NCI-H2107 treated with DMSO at 0.1 percent for 48 hours (cell line): Measurements from ENCODE around the gene ARHGAP26.

Source experiments
- DNase-seq: peaks from one replicate; lab custom pipeline; 2025; ENCODE audit not compliant: unreplicated experiment; lab: John Stamatoyannopoulos, UW

Gene ARHGAP26, protein sequence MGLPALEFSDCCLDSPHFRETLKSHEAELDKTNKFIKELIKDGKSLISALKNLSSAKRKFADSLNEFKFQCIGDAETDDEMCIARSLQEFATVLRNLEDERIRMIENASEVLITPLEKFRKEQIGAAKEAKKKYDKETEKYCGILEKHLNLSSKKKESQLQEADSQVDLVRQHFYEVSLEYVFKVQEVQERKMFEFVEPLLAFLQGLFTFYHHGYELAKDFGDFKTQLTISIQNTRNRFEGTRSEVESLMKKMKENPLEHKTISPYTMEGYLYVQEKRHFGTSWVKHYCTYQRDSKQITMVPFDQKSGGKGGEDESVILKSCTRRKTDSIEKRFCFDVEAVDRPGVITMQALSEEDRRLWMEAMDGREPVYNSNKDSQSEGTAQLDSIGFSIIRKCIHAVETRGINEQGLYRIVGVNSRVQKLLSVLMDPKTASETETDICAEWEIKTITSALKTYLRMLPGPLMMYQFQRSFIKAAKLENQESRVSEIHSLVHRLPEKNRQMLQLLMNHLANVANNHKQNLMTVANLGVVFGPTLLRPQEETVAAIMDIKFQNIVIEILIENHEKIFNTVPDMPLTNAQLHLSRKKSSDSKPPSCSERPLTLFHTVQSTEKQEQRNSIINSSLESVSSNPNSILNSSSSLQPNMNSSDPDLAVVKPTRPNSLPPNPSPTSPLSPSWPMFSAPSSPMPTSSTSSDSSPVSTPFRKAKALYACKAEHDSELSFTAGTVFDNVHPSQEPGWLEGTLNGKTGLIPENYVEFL

DNA sequence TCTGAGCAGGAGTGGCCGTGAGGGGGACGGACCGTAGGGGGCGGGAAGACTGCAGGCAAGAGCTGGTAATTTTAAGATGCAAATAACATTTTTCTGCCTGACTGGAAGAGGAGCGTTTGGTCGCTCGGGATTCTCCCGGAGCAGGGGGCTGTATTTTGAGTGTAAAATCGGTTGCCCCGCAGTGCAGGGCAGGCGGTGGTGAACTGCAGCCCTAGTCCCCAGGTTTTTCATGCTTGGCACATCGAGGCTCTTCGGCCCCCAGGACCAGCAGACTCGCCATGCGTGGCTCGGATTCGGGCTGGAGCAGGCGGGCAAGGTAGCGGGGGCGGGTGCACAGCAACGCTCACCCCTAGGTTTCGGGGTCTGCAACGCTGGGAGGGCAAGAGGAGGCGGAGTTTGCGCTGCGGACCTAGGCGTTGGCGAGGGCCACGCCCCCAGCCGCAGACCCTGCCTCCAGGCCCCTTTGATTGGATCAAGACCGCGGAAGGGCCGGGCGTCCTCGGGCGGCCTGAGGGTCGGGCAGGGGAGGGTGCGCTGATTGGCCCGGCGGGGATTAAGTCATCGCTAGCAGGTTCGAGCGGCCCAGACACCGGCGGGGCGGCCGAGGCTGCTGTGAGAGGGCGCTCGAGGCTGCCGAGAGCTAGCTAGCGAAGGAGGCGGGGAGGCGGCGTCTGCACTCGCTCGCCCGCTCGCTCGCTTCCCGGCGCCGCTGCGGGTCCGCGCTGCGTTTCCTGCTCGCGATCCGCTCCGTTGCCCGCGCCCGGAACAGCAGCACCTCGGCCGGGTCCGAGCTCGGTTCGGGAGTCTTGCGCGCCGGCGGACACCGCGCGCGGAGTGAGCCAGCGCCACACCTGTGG is at the start of gene ARHGAP26:
ARHGAP26 (plus strand) TSS at position 585 of the 857 bp plus-strand sequence. CDS start 385 bp downstream, outside the sequence.
- DNase-seq = peak; percentile 80

DNA sequence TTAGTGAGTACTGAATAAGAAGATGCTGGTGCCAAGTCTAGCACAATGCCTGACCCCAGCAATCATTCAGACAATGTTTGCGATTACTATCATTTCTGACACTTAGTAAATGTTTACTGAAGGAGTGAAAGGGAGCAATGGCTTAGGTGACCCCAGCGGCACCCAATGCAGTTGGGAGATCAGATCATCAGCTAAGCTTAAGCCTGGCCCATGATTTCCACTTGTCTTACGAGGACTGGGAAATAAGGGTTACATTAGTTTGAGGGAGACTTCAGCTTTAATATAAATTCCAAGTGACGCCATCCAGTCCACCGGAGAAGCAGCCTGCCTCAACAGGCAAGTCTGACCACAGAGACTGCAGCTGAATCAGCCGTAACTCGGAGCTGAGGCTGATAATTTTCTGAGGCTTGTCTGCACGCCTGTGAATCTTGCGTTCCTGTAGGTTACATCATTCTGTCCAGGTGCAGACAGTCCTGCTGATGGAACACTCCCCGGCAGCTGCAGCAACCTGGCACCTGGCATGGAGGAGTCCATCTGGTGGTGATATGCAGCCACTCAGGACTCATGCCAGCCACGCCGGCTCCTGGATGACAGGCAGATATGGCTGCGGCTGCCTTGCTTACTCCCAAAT is 49.4 kb upstream of the ARHGAP26 start:
- DNase-seq = peak; percentile 36

DNA sequence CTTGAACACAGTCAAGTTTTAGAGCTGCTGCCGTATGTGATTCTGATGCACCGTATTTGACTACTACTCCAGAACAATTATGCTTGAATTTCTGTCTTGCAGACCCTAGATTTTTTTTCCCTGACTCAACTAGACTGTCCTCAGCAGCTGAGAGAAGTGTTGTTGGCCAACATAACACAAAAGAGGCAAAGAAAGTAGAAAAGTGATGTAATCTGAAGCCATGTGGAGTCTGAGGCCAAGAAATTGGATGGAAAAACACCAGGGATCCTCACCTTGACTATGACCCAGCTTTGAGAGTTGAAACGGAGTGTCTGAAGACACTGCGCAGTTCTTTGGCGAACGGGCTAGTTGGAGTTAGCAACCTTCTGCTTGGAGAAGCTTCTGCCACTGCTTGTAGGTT is 48.0 kb upstream of the ARHGAP26 start:
- DNase-seq = no peak

DNA sequence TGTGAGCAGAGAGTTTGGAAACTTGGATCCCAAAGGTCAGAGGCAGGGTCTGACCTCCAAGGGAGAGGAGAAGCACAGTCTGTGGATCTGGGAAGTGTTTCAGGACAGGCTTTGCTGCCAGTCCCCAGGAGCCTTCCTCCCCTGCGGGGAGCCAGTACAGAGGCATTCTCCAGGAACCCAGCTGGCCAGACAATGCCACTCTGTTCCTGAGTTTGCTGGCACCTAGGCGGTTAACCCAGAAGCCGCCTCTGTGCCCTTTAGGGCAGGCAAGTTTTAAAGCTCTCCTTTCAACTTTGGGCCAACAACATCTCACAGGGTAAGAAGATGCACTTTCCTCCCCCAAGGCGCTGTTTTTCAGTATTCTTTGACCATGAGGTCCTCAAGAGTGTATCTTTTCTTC is 47.3 kb upstream of the ARHGAP26 start:
- no peak for DNase-seq

DNA sequence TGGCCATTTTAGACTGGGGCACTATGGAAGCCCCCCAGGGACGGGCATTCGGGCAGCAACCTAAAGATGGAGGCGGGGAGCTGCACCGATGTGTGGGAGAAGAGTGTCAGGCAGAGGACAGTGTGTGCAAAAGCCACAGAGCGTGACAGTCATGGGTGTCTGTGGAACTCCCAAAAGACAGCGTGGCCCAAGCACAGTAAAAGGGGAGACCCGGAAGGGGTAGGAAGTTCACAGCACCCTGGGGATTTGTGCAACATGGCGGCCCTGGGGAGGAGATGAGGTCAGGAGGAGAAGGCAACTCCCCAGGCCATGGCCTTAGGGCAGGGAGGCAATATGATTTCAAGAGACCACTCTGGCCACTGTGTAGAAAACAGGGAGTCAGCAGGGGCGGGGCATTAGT is 45.4 kb upstream of the ARHGAP26 start:
- no peak for DNase-seq

DNA sequence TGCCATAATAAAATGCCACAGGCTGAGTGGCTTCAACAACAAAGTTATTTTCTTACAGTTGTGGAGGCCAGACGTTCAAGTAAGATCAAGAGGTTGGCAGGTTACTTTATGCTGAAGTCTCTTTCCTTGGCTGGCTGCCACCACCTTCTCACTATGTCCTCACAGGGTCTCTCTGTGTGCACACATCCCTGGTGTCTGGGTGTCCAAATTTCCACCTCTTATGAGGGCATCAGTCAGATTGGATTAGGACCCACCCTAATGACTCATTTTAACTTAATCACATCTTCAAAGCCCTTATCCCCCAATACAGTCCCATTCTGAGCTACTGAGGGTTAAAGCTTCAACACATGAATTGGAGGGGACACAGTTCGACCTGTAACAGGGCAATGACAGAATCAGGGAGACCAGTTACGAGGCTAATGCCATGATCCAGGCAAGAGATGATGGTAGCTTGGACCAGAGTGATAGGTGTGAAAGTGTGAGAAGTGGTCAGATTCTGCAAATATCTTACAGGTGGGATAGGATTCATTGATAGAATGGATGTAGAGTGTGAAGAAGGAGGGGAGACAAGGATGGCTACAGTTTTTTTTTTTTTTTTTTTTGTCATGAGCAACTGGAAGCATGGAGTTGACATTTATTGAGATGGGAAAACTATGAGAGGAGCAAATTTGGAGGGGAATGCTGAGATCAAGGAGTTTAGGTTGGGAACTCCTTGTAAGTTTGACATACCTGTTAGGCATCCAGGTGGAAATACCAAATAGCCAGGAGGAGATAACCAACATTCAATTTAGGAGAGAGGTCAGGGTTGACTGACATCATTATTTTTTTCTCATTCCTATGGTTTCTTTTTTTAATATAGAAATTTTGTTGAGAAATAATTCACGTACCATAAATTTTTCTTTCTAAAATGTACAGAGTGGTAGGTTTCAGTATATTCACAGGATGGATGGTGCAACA is 44.7 kb upstream of the ARHGAP26 start:
- DNase-seq = no peak

DNA sequence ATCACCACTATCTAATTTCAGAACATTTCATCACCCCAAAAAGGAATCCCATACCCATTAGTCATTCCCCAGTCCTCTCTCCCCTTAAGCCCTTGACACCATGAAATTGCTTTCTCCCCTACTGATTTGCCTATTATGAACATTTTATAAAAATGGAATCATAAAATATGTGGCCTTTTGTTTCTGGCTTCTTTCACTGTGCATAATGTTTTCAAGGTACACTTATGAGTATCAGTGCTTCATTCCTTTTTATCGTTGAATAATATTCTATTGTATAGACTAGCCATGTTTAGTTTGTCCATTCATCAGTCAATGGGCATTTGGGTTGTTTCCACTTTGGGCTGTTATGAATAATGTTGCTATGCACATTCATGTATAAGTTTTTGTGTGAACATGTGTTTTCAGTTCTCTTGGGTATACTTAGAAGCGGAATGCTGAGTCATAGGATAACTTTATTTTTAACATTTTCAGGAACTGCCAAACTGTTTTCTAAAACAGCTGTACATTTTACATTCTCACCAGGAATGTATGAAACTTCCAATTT is 43.9 kb upstream of the ARHGAP26 start:
- no peak for DNase-seq

DNA sequence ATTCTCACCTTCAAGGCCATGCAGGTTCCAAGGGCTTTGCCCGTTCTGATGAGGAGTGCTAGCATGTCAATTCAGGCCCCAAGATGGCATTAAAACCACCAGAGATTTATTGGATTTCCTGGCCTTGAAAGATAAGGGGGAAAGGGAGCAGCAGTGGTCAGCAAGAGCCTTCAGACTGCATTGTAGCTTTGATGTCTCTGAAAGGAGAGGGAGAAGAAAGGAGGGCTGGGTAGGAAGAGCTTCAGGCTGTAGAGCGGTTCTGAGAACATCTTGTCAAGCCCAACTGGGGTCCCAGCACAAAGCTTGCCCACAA is 42.5 kb upstream of the ARHGAP26 start:
- DNase-seq = no peak

DNA sequence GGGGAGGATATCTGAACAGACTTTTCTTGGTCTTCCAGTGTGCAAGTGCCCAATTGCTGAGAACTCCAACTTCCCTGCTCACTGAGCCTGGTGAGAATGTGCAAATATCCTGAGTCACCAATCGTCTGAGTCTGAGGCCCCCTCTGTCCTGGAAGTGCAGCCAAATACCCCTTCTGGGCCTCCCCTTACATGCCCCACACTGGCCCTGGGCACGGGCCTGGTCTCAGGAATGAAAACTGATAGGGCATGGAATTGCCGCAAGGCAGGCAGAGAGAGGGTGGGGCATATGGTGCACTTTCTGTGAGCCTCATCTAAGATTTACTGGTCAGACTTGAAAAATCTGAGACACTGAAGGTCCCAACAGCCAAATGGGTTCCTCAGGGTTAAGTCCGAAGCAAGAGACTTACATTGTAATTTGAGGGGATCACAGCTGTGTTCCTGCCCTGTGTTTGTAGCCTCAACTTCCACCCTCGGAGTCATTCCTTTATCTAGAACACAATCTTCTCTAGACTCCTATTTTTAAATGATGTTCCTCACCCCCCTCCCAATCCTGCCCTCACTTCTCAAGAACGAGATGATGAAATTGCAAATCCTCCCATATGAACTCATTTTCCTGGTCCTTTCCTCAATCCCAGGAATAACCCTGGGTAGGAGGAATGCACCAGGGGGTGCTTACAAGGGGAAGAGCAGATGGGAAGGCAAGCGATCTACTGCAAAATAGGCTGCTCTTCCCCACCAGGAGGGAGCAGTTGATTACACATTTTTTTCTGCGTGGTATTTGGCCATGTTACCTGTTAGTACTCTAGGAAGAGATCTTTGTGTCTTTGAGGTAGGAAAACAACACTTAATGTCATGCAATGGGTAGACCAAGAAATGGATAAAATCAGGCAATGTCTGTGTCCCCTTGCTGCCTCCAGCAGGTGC is 34.6 kb upstream of the ARHGAP26 start:
- DNase-seq = no peak

DNA sequence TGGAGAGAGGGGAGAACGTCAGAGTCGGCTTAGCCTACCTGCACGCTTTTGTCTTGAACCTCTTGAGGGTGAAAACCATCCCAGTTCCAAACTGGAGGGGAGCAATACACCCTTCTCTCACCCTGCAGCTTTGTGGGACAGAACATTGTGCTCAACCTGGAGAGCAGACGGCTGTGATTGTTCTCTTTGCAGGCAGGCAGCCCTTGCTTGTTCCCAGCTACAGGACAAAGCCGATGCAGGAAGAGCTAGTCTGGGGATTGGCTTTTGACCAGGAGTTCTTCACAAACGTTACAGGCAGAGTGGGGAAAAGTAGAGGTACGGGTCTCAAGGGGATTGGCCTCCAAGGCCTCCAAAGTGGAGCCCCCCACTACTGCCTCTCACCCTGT is 33.9 kb upstream of the ARHGAP26 start:
- DNase-seq = peak; percentile 32

DNA sequence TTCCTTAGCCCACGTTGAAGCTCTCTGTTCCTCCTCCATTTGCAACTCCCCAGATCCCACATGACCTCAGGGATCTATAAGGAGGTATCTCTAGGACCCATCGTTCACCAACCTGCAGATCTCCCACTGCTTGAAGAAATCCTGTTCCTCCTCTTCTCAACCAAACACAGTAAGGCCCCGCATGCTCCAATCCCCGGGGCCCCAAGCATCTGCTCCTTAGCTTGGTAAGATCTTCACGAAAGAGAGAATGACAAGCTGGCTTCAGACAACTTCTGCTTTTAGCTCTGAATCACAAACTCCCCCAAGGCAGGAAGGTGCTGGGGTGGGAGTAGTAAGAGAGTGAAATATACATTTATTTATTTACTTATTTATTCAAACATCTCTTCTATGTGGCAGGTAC is 33.0 kb upstream of the ARHGAP26 start:
- no peak for DNase-seq

DNA sequence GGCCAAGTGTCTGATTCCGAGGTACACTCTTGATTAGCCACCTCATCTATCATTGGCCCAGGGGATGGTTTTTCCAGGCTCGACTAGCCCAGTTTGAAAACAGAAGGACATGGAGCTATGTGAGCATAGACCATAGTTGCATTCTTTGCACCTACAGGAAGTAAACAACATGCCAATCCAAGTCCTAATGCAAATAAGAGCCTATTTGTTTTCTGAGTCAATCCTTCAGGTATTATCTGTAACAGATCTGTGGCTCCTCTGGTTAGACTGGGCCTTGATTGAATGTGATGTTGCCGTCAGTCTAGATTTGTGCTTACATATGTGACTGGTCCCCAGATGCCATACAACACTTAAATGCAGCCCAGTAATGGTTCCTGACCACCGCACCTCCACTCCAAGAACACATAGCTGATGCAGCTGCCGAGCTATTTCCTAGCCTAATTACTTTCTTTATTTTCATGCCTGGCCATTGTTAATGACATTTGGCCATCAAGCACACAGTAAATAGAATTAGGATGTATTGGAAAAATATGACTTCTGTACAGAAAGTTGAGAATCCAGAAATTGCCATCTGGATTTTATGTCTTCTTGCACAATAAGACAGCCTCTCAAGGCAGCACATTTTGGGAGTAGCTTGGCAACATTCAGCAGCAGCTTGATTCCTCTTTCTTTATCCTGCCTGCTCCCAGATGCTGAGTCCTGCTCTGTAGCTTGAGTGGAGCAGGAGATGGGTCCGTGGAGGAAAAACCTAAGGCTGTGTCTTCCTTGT is 29.5 kb upstream of the ARHGAP26 start:
- no peak for DNase-seq

DNA sequence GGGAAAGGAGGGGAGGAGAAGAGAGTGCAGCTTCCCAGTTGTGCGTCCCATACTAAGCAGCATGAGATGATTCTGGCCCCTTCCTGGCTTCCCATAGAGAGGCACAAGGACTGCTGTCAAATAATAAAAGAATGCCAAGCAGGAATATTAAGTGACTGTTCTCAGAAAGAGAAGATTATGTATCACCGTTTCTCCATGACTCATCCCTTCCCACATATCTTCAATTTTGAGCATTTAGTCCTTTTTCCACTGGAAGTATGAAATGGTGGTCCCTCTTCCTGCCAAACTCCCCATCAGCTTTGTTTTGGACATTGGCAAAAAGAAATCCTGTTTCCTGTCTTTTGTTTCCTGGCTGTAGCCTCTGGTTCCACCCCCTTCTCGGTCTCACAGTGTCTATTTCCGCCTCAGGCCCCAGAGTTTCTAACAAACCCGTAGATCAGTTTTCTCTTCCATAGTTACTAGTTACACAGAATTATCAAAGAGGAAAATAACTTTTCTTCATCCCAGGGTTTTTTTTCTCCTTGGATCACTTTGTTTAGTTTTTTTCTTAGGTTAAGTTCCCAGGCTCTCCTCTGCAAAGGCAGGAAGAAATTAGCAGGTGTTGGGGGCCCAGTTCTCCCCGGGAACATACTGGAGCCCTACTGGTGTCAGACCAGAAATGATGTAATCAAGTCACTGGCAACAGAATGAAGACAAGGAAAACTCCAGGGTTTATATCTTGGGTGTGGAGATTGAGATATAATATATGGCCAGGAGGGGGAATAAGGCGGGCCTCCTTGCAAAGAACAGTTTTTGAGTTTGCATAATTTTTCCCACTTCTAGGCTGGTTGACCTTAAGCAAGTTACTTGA is 26.4 kb upstream of the ARHGAP26 start:
- DNase-seq = no peak

DNA sequence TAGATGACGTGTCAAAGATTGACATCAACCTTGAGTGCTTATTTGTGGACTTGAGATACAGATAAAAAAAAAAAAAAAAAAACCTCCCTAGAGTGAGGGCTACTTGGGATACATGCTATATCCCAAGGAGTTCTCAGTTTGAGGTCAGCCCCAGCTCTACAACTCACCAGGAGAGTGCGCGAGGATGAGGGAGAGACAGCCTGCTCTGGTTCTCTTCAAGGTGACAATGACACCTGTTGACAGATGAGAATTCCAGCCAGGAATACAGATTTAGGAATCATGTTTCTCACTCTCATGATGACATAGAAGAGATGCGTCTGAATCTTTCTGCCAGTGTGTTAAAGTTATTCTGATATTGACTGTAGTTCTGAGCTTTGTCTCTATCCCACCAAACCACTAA is 24.9 kb upstream of the ARHGAP26 start:
- DNase-seq = peak; percentile 3

DNA sequence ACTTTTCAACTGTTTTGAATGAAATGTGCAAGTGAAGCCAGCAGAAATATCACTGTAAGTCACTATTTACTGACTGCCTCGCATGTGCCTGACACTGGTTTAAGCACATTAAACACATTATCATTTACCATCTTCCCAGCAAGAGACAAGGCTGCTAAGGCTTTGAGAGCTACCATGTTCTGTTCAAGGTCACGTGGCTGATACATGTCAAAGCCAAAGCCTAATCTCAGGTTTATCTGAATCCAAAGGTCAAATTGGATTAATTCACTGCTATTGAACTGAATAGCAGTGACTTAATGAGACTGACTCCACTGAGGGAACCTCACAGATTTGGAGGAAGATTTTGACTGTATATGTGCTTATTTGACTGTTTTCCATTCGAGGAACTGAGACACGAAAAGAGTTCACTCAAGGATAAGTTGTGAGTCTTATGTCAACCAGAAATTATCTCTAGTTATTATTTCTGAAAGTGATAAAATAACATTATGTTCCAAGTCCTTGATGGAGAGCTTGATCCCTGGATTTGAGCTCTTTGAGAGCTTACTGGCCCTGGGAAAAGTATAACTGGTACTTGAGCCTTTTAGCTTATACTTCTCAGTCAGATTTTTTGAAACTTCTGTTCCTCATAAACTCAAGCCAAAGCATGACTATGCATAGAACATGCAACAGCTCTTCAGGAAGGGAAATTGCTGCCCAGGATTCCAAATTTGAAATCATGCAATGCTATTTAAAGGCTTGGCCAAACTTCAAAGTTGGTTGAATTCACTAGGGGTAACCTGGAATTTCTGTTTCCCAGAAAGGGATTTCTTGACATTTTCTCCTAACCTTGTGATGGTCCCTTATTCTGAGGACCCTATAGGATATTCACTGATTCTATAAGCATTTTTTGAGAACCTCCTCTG is 23.4 kb upstream of the ARHGAP26 start:
- DNase-seq = no peak

DNA sequence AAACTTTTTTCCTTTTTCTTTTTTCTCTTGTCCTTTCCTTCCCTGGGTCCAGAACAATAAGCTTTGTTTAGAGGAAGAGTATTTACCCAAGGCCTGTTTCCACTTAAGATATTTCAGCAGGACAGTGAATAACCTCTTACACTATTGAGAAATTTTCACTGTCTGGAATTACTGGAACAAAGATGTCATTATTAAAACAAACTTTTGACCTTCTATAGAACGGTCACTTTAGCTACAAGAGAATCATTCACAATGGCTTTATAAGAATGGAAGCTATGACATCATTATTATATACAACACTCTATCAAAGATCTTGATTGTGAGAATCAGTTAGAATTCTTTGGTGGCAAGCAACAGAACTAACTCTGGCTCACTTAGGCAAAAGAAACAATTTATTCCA is 22.0 kb upstream of the ARHGAP26 start:
- no peak for DNase-seq
